GM19395 (cell line): ENCODE measurements around the gene LACC1.
A peak's percentile ranks its signal among the peaks of the same experiment; 100 is the strongest.

Experiments
- ATAC-seq: cut with Tn5 transposase; IDR thresholded peaks from one replicate; pipeline ENCODE4 v1.9.1; 2021; ENCODE audit warnings: mild to moderate bottlenecking, moderate library complexity; ENCODE audit not compliant: unreplicated experiment

The LACC1 gene

DNA sequence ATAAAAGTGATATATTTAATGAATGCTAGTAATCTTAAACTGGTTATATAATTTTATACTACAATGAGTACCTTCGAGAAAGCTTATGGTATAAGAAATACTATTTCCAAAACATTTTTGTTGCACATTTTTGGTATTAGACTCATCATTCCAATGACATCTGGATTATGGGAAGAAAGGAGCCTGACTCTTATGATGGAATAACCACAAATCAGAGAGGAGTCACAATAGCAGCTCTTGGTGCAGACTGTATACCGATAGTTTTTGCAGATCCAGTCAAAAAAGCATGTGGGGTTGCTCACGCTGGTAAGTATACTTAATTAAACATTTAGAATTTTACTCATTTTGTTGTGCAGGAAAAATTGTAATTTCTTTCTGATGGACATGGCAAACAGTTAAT lies 3.9 kb downstream of the LACC1 start:
- no peak for ATAC-seq

DNA sequence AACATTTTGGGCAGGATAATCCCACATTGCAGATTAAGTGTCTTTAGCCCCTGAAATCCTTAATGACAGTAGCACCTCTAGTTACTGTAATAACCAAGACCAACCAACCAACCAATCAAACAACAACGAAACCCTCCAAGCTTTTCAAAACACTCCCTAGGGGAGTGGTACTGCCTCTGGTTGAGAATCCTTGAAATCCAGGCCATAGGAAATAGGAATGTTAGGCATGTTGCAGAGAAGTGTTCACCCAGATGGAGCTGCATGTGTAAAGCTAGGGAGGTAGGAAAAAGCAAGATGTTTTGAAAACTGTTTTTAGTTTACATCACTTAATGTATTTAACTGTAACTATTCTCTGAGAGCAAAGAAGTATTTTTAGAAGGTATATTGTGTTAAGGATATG lies 4.5 kb downstream of the LACC1 start:
- ATAC-seq, result no peak

DNA sequence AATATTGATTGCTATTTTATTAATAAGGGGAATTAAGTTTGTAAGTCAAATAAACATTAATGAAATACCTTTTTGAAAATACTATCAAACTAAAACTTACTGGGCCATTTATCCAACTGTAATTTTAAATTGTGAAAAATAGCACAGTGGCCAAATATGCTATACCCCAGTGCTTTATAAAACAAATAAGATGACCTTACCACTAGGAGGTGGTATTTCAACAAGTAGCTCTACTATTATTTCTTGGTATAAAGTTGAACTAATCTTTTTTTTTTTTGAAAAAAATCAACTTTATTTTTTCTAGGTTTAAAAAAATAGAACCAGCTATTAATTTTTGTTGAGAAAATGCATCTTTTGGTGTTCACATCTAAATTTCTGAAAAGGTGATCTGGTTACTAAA lies 14.7 kb downstream of the LACC1 start:
- no peak for ATAC-seq

DNA sequence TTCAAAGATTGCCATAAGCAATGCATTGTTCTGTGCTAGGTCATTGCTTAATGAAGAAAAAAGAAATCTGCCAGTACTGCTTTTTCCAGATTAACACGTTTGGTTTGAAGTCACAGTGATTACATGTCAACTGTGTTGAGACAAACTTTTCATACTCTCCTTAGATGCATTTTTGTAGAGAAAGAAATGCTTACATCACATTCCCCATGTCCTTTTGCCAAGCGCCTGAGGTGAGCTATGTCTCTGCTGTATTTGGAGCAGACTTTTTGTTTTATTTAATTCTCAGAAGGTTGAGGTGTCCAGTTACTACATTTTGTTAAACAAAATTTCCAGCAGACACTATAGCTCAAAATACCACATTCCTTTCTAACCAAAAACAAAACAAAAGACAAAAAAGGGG lies 16.2 kb downstream of the LACC1 start:
- ATAC-seq, result no peak

DNA sequence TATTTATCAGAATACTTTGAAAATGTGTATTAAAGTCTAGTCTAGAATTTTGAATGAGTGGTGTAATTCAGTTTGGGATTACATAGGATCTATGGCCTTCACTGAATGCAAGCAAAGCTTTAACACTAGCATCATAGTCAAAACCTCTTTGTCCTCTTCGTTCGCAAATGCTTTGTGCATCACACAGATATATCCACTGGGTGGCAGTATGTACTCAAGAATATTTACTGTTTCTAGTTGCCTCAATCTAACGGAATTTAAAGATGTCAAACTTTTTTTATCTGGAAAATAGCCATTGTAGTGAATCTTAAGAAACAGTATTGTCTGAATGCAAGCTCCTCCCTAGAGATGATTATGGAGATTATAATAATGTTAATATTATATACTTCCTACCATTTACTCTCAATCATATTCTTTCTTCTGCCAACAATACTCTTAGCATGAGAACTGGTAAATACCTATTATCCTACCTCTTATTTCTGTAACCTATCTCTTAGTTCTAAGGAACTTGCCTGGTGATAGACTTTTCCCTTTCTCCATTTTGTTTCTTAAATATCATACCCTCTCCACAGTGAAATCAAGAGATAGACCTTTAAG lies 25.8 kb downstream of the LACC1 start:
- ATAC-seq, result no peak

DNA sequence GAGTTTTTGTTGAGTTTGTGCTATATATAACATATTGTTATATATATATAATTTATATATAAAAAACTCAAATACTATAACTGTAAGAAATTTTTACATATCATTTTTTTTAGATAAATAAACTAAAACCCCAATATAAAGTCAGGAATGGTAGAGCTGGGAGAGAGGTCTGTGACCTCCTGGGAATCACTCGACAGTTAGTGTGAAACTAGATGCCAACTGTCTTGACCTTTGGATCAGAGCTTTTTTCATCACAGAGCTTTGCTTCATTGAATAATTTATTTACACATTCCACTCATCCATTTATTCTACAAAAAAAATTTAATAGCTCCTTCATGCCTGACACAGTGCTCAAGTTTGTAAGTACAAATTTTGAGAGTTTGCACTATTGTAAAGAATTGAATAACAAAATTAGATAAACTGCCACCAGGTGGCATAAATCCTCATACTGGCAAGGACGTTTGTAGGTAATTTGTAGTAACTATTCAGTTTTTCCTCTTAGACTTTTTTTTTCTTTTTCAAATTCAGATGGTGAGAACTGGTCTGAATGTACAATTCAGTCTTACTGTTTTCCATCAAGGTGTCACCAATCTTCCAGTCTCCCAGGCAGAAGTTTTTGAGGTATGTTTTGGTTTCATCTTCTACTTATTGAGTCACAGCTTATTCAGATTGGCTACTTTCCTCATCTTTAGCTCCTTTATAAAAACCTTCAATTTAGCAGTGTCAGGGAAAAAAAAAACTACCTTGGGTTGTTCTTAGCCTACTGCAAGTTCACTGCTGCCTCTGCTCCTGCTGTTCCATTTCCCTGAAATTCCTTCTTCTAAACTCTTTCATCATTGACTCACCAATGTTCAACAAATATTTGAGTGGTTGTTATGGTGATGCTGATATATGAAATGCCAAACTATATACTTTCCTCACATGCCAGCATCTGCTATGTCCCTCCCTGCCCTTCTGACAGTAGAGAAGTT lies 28.7 kb downstream of the LACC1 start:
- ATAC-seq, result no peak

DNA sequence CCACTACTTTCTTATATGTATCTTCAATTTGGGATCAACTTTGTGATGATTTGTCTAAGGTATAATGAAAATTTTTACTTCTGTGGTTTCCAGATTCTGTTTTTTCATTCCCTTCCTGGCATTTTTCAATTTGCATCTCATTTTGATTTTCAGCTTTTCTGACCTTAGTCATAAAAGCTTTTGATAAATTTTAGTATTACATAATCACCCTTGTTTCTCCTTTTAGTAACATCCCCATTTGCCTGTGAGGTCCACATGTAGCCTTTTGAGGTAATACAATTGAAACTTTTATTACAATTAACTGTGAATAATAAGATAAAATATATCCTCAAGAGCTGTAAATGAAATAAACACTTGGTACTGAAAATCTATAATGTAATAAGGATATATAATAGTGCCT lies 31.2 kb downstream of the LACC1 start:
- ATAC-seq, result no peak

DNA sequence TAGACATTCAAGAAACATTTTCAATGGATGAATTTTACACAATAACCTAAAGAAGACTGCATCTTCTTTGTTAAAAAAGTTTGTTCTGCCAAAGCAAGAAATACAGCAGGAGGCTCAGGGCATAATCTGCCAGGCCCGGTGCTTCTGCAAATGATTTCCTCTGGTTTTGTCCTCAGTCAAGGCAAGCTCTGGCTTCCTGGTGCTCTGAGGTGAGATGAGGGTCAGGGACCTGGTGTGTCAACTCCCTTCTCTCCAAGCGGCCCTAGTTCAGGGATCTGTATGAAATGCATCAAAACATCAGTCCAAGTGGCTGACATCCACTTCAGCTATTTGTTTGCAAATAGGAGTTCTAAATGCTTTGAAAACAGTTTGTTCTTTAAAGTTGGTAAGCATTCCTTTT lies 31.6 kb downstream of the LACC1 start:
- ATAC-seq, result no peak

DNA sequence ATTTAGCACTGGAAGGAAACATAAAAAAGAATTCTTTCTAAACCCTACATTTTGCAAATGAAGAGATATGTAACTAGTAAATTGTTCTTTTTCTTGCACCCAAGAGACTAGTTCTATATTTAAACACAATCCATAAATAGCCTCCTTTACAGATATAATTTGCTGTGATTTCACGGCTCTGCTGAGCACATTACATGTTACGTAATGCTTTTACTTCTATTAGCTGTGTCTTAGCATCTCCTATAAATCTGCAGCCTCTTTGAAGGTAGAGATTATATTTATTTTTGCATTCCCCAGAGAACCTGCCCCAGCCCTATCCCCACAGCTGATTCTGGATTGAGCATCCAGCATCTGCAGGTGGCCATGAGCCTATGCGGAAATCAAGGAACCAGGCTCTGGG lies 32.2 kb downstream of the LACC1 start:
- ATAC-seq, result no peak

DNA sequence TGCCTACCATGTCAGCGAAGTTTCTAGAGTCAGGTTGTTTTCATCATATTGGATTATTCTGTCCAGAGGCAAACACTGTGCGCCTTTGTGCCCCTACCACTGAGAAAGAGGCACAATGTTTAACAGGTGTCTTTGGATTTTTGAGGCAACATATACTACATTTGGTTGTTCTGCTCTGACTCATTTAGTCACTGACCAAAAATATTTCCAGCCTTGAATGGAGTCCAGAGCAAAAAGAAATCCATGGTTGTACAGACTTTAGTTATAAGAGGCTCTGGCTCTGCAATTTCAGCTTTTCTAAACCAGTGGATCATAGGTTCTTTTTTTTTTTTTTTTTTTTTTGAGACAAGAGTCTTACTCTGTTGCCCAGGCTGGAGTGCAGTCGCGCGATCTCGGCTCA lies 35.7 kb downstream of the LACC1 start:
- ATAC-seq, result no peak

DNA sequence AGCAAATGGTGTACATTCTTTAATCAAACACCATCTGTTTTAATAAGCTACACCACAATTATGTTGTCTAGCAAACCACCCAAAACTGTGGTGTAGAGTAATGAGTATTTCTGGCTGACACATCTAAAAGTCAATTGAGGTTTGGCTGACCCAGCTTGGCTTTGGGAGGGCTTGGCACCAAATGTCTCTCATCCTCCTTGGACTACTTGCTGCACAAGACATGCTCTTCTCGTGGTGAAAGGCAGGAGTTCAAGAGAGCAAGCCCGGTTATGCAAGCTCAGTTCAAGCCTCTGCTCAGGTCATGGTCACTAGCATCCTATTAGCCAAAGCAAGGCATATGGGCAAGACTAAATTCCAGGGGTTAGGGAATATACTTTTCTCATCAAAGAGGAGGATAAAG lies 37.1 kb downstream of the LACC1 start:
- ATAC-seq, result no peak

DNA sequence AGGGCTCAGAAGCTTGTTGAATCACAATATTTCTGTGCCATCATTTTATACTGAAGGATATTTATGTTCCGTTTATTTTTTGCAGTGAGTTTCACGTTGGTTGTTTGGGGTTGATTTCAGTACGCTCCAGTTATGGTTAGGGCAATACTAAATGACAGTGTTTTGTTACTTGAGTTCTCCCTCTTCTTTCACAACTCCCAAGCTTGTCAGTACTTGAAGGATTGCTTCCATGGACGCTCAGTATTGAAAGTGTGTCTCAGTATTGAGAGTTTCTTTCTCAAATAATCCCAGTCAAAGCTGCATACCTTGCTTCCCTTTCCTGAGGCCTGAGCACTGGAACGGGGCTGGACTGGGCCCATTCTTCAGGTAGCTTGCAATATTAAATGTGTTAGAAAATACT lies 38.9 kb downstream of the LACC1 start:
- ATAC-seq, result no peak

DNA sequence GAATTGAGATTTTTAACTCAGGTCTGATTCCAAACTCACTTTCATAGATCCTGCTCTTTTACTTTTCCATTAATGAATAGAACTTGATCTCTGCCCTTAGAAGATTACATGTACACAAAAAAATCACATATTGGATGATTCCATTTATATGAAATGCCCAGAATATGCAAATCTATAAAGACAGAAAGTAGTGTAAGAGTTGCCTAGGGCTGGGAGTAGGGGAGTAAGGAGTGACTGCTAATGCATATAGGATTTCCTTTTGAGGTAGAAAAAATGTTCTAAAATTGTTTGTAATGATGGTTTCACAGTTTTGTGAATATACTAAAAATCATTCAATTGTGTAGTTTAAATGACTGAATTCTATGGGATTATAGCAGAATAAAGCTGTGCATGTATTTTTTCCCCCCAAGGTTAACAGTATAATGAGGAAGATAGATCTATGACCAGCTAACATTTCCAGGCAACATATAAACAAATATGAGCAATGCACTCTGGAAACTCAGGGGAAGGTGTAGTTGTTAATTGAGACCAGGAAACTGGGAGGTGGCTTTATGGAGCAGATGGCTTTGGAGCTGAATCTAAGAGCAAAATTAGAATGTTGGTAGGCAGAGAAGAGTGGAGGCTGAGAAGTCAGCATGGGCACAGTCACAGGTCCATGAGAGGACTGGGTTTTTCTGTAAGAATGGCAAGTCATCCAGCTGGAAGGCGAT lies 41.4 kb downstream of the LACC1 start:
- no peak for ATAC-seq

DNA sequence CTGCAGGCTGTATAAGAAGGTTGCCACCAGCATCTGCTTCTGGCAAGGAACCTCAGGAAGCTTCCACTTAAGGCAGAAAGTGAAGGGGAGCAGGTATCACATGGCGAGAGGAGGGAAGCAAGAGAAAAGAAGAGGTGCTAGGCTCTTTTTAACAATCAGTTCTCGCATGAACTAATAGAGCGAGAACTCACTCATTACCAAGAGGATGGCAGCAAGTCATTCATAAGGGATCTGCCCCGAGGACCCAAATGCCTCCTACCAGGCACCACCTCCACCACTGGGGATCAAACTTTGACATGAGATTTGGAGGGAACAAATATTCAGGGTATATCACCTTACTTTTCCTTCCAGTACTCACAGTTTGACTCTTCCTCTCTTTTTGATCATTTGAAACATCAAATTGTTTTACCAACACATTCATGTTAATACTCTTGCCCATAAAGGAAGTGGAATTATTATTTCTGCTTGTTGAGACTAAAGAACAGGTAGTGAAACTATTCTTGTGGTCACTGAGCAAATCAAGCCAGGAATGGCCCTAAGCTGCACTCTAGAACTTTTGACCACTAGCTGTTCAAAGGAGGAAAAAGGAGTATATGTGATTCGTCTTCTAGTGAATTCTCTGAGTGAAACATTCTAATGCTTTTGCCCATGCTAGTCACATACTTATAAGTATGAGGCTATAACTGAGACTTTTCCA lies 45.0 kb downstream of the LACC1 start:
- peak; percentile 97 for ATAC-seq

DNA sequence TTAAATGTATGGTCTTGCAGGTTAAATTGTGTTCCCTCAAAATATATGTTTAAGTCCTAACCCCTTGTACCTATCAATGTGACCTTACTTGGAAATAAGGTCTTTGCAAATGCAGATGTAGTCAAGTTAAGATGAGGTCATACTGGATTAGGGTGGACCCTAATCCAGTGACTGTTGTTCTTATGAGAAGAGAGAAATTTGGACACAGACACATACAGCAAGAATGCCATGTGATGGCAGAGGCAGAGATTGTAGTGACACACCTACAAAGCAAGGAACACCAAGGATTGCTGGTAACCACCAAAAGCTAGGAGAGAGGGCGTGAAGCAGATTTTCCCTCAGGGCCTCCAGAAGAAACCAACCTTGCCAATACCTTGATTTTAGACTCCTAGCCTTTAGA lies 50.2 kb downstream of the LACC1 start:
- ATAC-seq, result no peak

DNA sequence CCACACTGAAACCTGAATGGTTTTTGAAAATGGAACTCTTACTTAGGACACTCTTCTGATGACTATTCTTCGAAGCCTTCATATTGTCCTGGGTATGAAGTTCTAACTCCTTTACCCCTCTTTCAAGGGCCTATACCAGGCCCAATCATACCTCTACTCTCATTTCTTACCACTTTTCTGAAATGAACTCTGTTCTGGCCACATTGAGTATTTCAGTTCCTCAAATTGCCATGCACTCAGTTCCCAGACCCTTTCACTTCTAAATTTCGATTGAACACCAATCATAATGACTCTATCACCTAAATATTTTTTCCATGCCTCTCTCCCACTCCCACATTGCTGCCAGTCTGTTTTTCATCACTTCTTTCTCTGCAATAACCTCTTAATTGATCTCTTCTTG lies 53.7 kb downstream of the LACC1 start:
- peak; percentile 100 for ATAC-seq

DNA sequence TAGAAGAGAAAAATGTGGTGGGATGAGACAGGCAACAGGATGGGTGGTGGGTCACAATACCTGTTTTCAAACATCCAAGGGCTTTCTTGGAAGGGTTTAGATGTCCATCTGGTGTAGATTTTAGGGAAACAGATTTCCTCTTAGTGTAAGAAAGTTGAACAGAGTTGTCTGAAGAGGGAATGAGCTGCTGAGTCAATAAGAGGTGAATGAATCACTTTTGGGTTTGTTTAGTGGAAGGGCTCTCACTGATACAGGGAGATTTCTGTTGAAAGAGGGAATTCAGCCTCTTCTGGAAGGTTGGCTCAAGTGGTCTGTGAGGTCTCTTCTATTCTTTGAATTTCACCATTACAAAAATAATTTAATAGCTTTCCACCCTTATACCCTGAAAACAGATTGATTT lies 54.6 kb downstream of the LACC1 start:
- ATAC-seq, result no peak

DNA sequence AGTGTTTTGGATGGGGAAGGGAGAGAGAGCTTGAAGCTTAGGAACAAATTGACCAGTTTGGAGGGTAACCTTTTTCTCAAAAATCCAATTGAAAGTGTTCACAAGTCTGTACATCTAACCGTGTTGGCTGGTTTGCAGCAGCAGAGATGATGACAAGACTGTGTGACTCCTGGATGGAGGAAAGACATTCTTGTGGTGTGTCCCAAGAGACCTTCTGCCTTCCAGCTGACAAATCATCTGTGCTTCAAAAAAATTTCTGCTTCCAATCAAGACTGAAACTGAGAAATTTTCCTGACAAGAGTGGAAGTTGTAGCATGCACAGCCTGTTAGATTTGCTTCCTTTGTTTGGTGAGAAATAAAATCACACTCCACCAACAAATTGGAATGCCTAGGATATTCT lies 56.2 kb downstream of the LACC1 start:
- no peak for ATAC-seq

DNA sequence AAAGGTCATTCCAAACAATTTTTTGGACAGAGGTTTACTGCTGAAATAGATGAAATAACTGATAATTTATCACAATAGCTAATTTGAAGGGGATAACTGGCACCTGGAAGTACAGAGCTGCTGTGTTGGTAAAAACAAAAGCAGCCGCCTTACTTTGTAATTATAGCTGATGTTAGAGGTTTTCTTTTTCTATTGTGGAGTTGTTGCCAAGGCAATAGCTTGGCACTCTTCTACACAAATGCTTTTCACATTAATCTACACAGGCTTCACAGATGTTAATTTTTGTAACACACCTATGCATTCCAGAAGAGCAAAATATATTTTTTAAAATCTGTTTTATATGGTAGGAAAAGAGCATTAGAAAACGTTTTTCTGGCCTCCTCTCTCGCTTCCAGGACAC lies 56.9 kb downstream of the LACC1 start:
- ATAC-seq, result no peak

DNA sequence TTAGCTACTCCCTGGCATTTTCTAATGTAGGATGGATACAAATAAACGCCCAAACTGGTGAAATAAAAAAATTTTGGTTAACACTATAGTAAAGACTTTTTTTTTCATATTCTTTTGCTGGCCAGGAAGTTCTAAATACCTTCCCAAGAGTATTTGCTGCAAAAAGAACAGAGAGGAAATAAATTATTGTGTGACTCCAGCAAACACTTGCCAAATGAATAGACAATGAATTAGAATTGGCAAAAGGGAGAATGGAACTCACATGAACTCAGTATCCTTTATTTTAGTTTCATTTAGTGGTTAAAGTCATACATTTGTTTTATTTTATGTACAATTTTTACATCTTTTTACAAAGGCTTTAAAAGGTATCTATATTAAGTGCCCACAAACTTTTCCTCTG lies 58.1 kb downstream of the LACC1 start:
- ATAC-seq, result no peak

DNA sequence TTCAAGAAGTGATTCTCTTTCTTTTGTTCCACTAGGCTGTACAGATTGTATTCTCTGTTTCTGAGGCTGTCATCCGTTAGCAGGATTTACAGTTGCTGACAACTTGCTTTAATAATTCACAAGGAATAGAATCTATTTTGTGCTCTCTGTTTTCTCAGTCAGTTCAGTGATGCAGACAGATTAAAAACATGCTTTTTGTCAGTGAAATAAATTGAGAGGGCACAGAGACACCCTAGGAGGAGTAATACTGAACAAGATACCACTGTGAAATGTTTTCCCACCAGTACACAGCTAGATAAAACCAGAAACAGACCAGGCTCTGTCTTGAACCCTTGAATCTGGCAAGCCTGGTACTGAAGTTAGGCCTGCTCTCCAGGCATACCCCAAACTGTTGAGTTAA lies 58.7 kb downstream of the LACC1 start:
- no peak for ATAC-seq
